ENCODE measurements around the gene HARS1.

DNA sequence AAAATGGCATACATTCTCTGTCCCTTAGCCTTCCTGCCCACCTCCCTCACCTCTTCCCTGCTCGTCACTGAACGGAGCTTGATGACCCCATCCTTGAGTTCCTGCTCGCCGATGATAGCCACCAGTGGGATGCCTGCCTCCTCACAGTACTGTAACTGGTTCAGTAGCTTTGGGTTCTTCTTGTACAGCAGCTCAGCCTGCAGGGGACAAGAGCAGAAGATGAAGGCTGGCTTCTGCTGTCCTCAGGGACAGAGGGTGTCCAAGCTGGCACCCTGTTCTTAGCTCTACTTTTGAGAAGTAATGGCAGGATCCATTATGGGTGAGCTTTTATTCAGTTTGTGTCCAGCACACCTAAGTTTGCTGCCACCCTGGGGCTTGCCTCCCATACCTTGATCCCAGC, 16.5 kb downstream of the HARS1 start:
- no peak for TF ChIP-seq POLR2A (IDR thresholded peaks at IDR 0.05)
- TF ChIP-seq, protein P1, sequence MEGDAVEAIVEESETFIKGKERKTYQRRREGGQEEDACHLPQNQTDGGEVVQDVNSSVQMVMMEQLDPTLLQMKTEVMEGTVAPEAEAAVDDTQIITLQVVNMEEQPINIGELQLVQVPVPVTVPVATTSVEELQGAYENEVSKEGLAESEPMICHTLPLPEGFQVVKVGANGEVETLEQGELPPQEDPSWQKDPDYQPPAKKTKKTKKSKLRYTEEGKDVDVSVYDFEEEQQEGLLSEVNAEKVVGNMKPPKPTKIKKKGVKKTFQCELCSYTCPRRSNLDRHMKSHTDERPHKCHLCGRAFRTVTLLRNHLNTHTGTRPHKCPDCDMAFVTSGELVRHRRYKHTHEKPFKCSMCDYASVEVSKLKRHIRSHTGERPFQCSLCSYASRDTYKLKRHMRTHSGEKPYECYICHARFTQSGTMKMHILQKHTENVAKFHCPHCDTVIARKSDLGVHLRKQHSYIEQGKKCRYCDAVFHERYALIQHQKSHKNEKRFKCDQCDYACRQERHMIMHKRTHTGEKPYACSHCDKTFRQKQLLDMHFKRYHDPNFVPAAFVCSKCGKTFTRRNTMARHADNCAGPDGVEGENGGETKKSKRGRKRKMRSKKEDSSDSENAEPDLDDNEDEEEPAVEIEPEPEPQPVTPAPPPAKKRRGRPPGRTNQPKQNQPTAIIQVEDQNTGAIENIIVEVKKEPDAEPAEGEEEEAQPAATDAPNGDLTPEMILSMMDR (IDR thresholded peaks at IDR 0.05) = no peak
- TF ChIP-seq EP300 (IDR thresholded peaks at IDR 0.05) = no peak

Measured in ovary (tissue), 3 donors.